H1 (cell line): ENCODE measurements around the gene CGB3. TPM values are rescaled to one million over a fixed set of nuclear protein-coding genes. Genes with fewer than 3 reads are reported as not detected.

ENCODE experiments used
- CTCF ChIA-PET: fragments of 300-600 bp; sonication (Branson Sonifier 250); formaldehyde crosslinking; loops from one replicate; lab custom pipeline; 2021; ENCODE audit not compliant: partially characterized antibody; lab: Charles Lee
- POLR2A ChIA-PET: fragments of 300-600 bp; sonication (Branson Sonifier 250); formaldehyde crosslinking; loops from one replicate; lab custom pipeline; 2021; ENCODE audit warnings: inconsistent platforms; ENCODE audit not compliant: partially characterized antibody; lab: Charles Lee
- DNase-seq, 2 experiments: peaks; one replicate each; pipeline versions ENCODE4 v3.0.0 to v3.0.0-alpha.2; 2010 to 2022; ENCODE audit warnings: low spot score in 2 of 2, low read depth in 1 of 2, mixed read lengths in 1 of 2
- FAIRE-seq: peaks from 2 replicates; lab custom pipeline; 2011; peaks lifted over from hg19 to GRCh38; lab: Jason Lieb, UNC
- H2AFZ ChIP-seq: 2 replicates; pipeline ENCODE4 v1.8.1; 2012; ENCODE audit warnings: low read length, inconsistent platforms
- H2AK5ac ChIP-seq: 2 replicates; pipeline ENCODE4 v1.6.1; 2013; ENCODE audit warnings: low read depth, low read length
- H2BK120ac ChIP-seq: replicated peaks from 2 replicates; pipeline ENCODE3; 2013; ENCODE audit warnings: low read depth, low read length, inconsistent platforms
- H2BK12ac ChIP-seq: 2 replicates; pipeline ENCODE4 v1.6.1; 2013; ENCODE audit warnings: low read depth, low read length
- H2BK15ac ChIP-seq: 2 replicates; pipeline ENCODE4 v1.6.1; 2013; ENCODE audit warnings: low read length
- H2BK20ac ChIP-seq: 2 replicates; pipeline ENCODE4 v1.6.1; 2013; ENCODE audit warnings: low read length
- H2BK5ac ChIP-seq: 2 replicates; pipeline ENCODE4 v1.6.1; 2013; ENCODE audit warnings: low read depth, low read length
- H3K14ac ChIP-seq: 2 replicates; pipeline ENCODE4 v1.6.1; 2013; ENCODE audit warnings: inconsistent platforms; ENCODE audit not compliant: insufficient read length
- H3K18ac ChIP-seq: 2 replicates; pipeline ENCODE4 v1.6.1; 2013; ENCODE audit warnings: low read length; ENCODE audit errors: extremely low read depth
- H3K23ac ChIP-seq: 2 replicates; pipeline ENCODE4 v1.6.1; 2013; ENCODE audit warnings: inconsistent platforms; ENCODE audit not compliant: insufficient read length
- H3K23me2 ChIP-seq: 2 replicates; pipeline ENCODE4 v1.6.1; 2013; ENCODE audit warnings: low read depth, low read length
- H3K27ac ChIP-seq: 2 replicates; pipeline ENCODE4 v1.6.1; 2011; ENCODE audit warnings: low read depth, low read length, inconsistent platforms
- H3K27me3 ChIP-seq, 4 experiments: replicated peaks in 1 of 4; 1 replicate in 1 of 4; 2 replicates in 3 of 4; pipeline versions ENCODE4 v1.6.1 to v1.8.1; 2011 to 2013; ENCODE audit warnings: low read length in 3 of 4, mild to moderate bottlenecking in 3 of 4, inconsistent platforms in 2 of 4, mixed read lengths in 2 of 4, moderate library complexity in 1 of 4; ENCODE audit not compliant: control insufficient read depth in 3 of 4, insufficient read depth in 3 of 4; ENCODE audit errors: extremely low read depth in 1 of 4
- H3K36me3 ChIP-seq, 4 experiments: 2 replicates each; pipeline versions ENCODE4 v1.6.1 to v1.8.1; 2011 to 2013; ENCODE audit warnings: mild to moderate bottlenecking in 4 of 4, low read length in 3 of 4, moderate library complexity in 2 of 4, control low read depth in 1 of 4, inconsistent platforms in 1 of 4; ENCODE audit not compliant: insufficient read depth in 4 of 4, control insufficient read depth in 2 of 4
- H3K4ac ChIP-seq: replicated peaks from 2 replicates; pipeline ENCODE3; 2013; ENCODE audit warnings: low read length, low read depth, mixed read lengths, inconsistent platforms; ENCODE audit not compliant: insufficient read length
- H3K4me1 ChIP-seq, 4 experiments: replicated peaks in 1 of 4; 1 replicate in 1 of 4; 2 replicates in 3 of 4; pipeline versions ENCODE4 v1.6.1 to v1.8.1; 2011 to 2013; ENCODE audit warnings: low read length in 3 of 4, inconsistent platforms in 2 of 4, mixed read lengths in 1 of 4; ENCODE audit not compliant: insufficient read depth in 4 of 4, control insufficient read depth in 3 of 4
- H3K4me2 ChIP-seq, 2 experiments: 2 replicates each; pipeline versions ENCODE4 v1.6.1 to v1.8.1; 2011 to 2013; ENCODE audit warnings: low read depth in 2 of 2, low read length in 2 of 2, control low read depth in 1 of 2, inconsistent platforms in 1 of 2, mild to moderate bottlenecking in 1 of 2; ENCODE audit not compliant: insufficient read depth in 1 of 2
- H3K4me3 ChIP-seq, 4 experiments: fragments of 200-600, 300-600 bp in 1 of 4; sonication (generic), shearing (Covaris generic), sonication (Bioruptor Twin) in 1 of 4; 2 replicates each; pipeline versions ENCODE4 v1.5.1 to v1.8.1; 2011 to 2016; ENCODE audit warnings: low read length in 4 of 4, low read depth in 3 of 4, control low read depth in 2 of 4, inconsistent platforms in 2 of 4, mild to moderate bottlenecking in 2 of 4, mixed read lengths in 1 of 4, moderate library complexity in 1 of 4; ENCODE audit not compliant: insufficient read depth in 2 of 4; ENCODE audit errors: extremely low read depth in 1 of 4
- H3K56ac ChIP-seq: replicated peaks from 2 replicates; pipeline ENCODE3; 2013; ENCODE audit warnings: low read depth, mild to moderate bottlenecking, mixed read lengths, low read length, inconsistent platforms; ENCODE audit not compliant: insufficient read length
- H3K79me1 ChIP-seq: 2 replicates; pipeline ENCODE4 v1.6.1; 2013; ENCODE audit warnings: low read depth, low read length, control low read depth
- H3K79me2 ChIP-seq, 2 experiments: 2 replicates each; pipeline versions ENCODE4 v1.6.1 to v1.8.1; 2012 to 2013; ENCODE audit warnings: low read length in 2 of 2, mild to moderate bottlenecking in 2 of 2, inconsistent platforms in 1 of 2; ENCODE audit not compliant: insufficient read depth in 2 of 2, control insufficient read depth in 1 of 2
- H3K9ac ChIP-seq, 4 experiments: replicated peaks in 1 of 4; 1 replicate in 1 of 4; 2 replicates in 3 of 4; pipeline versions ENCODE4 v1.6.1 to v1.8.1; 2011 to 2013; ENCODE audit warnings: low read depth in 3 of 4, low read length in 3 of 4, control low read depth in 2 of 4, mild to moderate bottlenecking in 2 of 4, moderate library complexity in 2 of 4, inconsistent platforms in 1 of 4; ENCODE audit errors: extremely low read depth in 1 of 4
- H3K9me3 ChIP-seq, 2 experiments: 2 replicates each; pipeline versions ENCODE4 v1.6.1 to v1.8.1; 2012 to 2013; ENCODE audit warnings: mild to moderate bottlenecking in 2 of 2, moderate library complexity in 2 of 2, control low read depth in 1 of 2, inconsistent platforms in 1 of 2, low read depth in 1 of 2, low read length in 1 of 2, mixed read lengths in 1 of 2; ENCODE audit not compliant: insufficient read depth in 2 of 2
- H4K20me1 ChIP-seq, 2 experiments: replicated peaks in 1 of 2; 2 replicates each; pipeline versions ENCODE3 to v1.8.1; 2011 to 2013; ENCODE audit warnings: inconsistent platforms in 2 of 2, low read length in 2 of 2, mild to moderate bottlenecking in 1 of 2; ENCODE audit not compliant: insufficient read depth in 2 of 2, control insufficient read depth in 1 of 2
- H4K5ac ChIP-seq: 2 replicates; pipeline ENCODE4 v1.6.1; 2013; ENCODE audit warnings: low read length, low read depth, mixed read lengths, inconsistent platforms; ENCODE audit not compliant: insufficient read length
- H4K8ac ChIP-seq: 2 replicates; pipeline ENCODE4 v1.8.0; 2013; ENCODE audit warnings: mild to moderate bottlenecking, moderate library complexity, low read length, inconsistent platforms; ENCODE audit not compliant: insufficient read depth; ENCODE audit errors: extremely low read depth
- H4K91ac ChIP-seq: replicated peaks from 2 replicates; pipeline ENCODE3; 2013; ENCODE audit warnings: low read length, mixed read lengths, inconsistent platforms; ENCODE audit not compliant: insufficient read length
- BCL11A ChIP-seq, 2 experiments: IDR thresholded peaks; one replicate each; pipeline ENCODE4 v1.6.1; 2011; ENCODE audit warnings: low read depth in 2 of 2, low read length in 2 of 2, mild to moderate bottlenecking in 2 of 2
- BRCA1 ChIP-seq: IDR thresholded peaks from 2 replicates; pipeline ENCODE4 v1.6.1; 2012; ENCODE audit warnings: low read depth, low read length, improper control_type of control experiment
- CBX8 ChIP-seq: fragments of 300-800, 300-1000 bp; sonication (generic); IDR thresholded peaks from 2 replicates; pipeline ENCODE4 v1.7.1; 2016; ENCODE audit warnings: low read depth, low read length, borderline replicate concordance
- CHD2 ChIP-seq: IDR thresholded peaks from 2 replicates; pipeline ENCODE4 v1.6.1; 2012; ENCODE audit warnings: low read length, improper control_type of control experiment
- PHF8 ChIP-seq: fragments of 200-600 bp; sonication (generic); conservative IDR thresholded peaks from 2 replicates; pipeline ENCODE4 v1.7.1; 2012; ENCODE audit warnings: low read depth, mild to moderate bottlenecking, inconsistent platforms, low read length, moderate library complexity
- SUZ12 ChIP-seq: fragments of 200-600 bp; sonication (generic); IDR thresholded peaks from 2 replicates; pipeline ENCODE4 v1.6.1; 2012; ENCODE audit warnings: mild to moderate bottlenecking, inconsistent platforms, low read length, moderate library complexity, mixed read lengths
- WGBS, 2 experiments: shearing (Covaris generic) in 1 of 2; methylation state at CpG; one replicate each; pipeline versions ENCODE4 v1.1.6 to v1.1.7; 2013 to 2015; ENCODE audit warnings: low lambda C conversion rate in 2 of 2, mixed read lengths in 2 of 2, inconsistent platforms in 1 of 2, low coverage in 1 of 2, missing lambda C conversion rate in 1 of 2; ENCODE audit not compliant: insufficient replicate concordance in 2 of 2, insufficient coverage in 1 of 2, insufficient read length in 1 of 2; ENCODE audit errors: extremely low coverage in 1 of 2, missing lambda C conversion rate in 1 of 2; 5-methylcytosine and 5-hydroxymethylcytosine counted together
- polyA plus RNA-seq, 7 experiments: library from polyadenylated mRNA; depleted of rRNA in 3 of 7; stranded (reverse) in 5 of 7; unstranded in 2 of 7; fragments of >200 nt in 5 of 7; fragments of 200-250 nt in 2 of 7; gene quantifications; 1 replicate in 5 of 7; 2 replicates in 1 of 7; 4 replicates in 1 of 7; pipeline versions ENCODE4 v1.2.1 to v1.2.3, GENCODE V29; 2011 to 2013; ENCODE audit warnings: missing spikeins in 2 of 7, mixed read lengths in 2 of 7
- total RNA-seq: library from RNA; stranded (reverse); fragmentation: NEBNext Ultra II Directional; extraction: Animal tissue kit (Norgen Biotek cat#: 25700); gene quantifications from 2 replicates; pipeline ENCODE4 v1.2.1, GENCODE V29; 2021

CGB3 gene
- total and polyA plus RNA-seq, 2 of the 8 experiments (the other 6 are each of a cell fraction or from before 2014, with no cell fraction given) = not detected

DNA sequence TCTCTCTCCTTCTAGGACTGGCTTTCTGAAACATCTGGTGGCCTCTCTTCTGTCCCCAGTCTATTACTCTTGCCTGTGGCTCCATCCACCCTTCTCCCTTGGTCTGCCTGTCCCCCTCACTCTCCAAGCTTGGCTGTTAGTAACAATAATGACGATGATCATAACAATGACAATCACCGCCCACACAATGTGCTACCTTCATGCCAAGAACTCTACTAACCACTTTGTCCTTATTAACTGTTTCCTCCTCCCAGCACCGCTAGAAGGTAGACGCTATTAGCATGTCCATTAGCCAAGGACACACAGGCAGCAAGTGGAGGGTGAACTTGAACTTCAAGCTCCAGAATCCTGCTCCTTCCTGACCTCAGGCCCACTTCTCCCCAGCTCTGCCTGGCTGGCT lies 33.7 kb downstream of the CGB3 start:
- H3K4ac ChIP-seq = no peak overlapping the region
- FAIRE-seq = no peak
- no peak overlapping the region for H3K9ac ChIP-seq
- no peak overlapping the region; the same call in 1 of the 2 replicates for H2AK5ac ChIP-seq
- POLR2A ChIA-PET = interaction anchor here (4.4 kb wide), 1 partner anchor 25 kb away, joined by 37 read pairs; the partner anchor contains the start of gene FTL
- no peak overlapping the region; a peak in 1 of 4 replicates for H3K4me2 ChIP-seq
- H3K23ac ChIP-seq = no peak overlapping the region
- WGBS, 2 experiments = 89% methylated on average over 4 of the region's 4 CpGs; no CpG with 5 or more reads in 1 of the 2 experiments
- no peak overlapping the region for H2BK120ac ChIP-seq
- H3K27ac ChIP-seq = no peak overlapping the region
- H3K18ac ChIP-seq = no peak overlapping the region
- peaks cover 0 to 3% (median 0%) of the 10 kb centered on the region in 4 experiments; a peak in 2 of 7 replicates for H3K4me1 ChIP-seq
- no peak overlapping the region for H3K14ac ChIP-seq
- H2AFZ ChIP-seq = no peak overlapping the region
- no peak overlapping the region for H2BK12ac ChIP-seq
- peaks cover 8% of the 10 kb centered on the region; the same call in 1 of the 2 replicates for H3K23me2 ChIP-seq
- TF ChIP-seq CHD2 (no peak), BCL11A (IDR thresholded peaks at IDR 0.05; ENCODE audit: low read depth in 2 of 2, low read length in 2 of 2) (no peak), CBX8 (no peak), SUZ12 (no peak), BRCA1 (no peak), PHF8 (no peak)
- DNase-seq = no peak
- no peak overlapping the region for H2BK20ac ChIP-seq
- peaks cover 0 to 16% (median 6%) of the 10 kb centered on the region in 4 experiments; a peak in 5 of 8 replicates for H3K36me3 ChIP-seq
- H2BK5ac ChIP-seq = no peak overlapping the region
- no peak overlapping the region for H4K5ac ChIP-seq
- H3K27me3 ChIP-seq = no peaks in the 10 kb centered on the region
- peaks cover 0 to 13% of the 10 kb centered on the region in 2 experiments for H4K20me1 ChIP-seq
- H3K56ac ChIP-seq = no peak overlapping the region
- CTCF ChIA-PET = interaction anchor here (0.8 to 2.9 kb wide), 4 partner anchors 12 to 84 kb away, joined by 3 to 13 read pairs (median 3); no protein-coding TSS in a partner anchor
- H3K4me3 ChIP-seq = no peak overlapping the region
- peaks cover 13% of the 10 kb centered on the region for H3K79me1 ChIP-seq
- no peaks in the 10 kb centered on the region for H3K9me3 ChIP-seq
- peaks cover 11 to 21% of the 10 kb centered on the region in 2 experiments; a peak in 3 of 4 replicates for H3K79me2 ChIP-seq
- H4K8ac ChIP-seq = no peak overlapping the region
- no peak overlapping the region for H2BK15ac ChIP-seq
- no peak overlapping the region for H4K91ac ChIP-seq
